Stimulated activated CD4-positive, alpha-beta T cell treated with anti-CD3 and anti-CD28 coated beads, Interleukin-12 subunit alpha, Interleukin-12 subunit beta, amount 100 ng/mL, for 4 hours (primary cell): ENCODE results near the gene PLAU.

Experiments used
- DNase-seq: peaks from one replicate; pipeline ENCODE4 v3.0.0-alpha.2; 2020

Gene PLAU

GRCh38 chr10:73910764-73911552 is at the start of gene PLAU:
Gene PLAU, plus strand, starts transcription at chr10:73911132. Its CDS starts 424 bp downstream, at chr10:73911556.
- peak; percentile 33 for DNase-seq

- no peak for DNase-seq
Measured at GRCh38 chr10:73862011-73862410, 48.9 kb upstream of the PLAU start.

- DNase-seq: no peak
Measured at GRCh38 chr10:73863039-73863817, 47.7 kb upstream of the PLAU start.

- no peak for DNase-seq
Measured at GRCh38 chr10:73864229-73864628, 46.7 kb upstream of the PLAU start.

- DNase-seq: no peak
Measured at GRCh38 chr10:73865107-73865458, 45.8 kb upstream of the PLAU start.

GRCh38 chr10:73865459-73866442 is 45.2 kb upstream of the PLAU start:
- peak; percentile 42 for DNase-seq

GRCh38 chr10:73866621-73867020 is 44.3 kb upstream of the PLAU start:
- DNase-seq: no peak

GRCh38 chr10:73867126-73867807 is 43.7 kb upstream of the PLAU start:
- DNase-seq: no peak

GRCh38 chr10:73867871-73868631 is 42.9 kb upstream of the PLAU start:
- no peak for DNase-seq

- DNase-seq: no peak
Measured at GRCh38 chr10:73868655-73869195, 42.2 kb upstream of the PLAU start.

GRCh38 chr10:73871295-73872189 is 39.4 kb upstream of the PLAU start:
- no peak for DNase-seq

GRCh38 chr10:73872190-73872710 is 38.7 kb upstream of the PLAU start:
- DNase-seq: no peak

GRCh38 chr10:73873142-73873837 is 37.6 kb upstream of the PLAU start:
- DNase-seq: no peak

GRCh38 chr10:73873838-73874215 is 37.1 kb upstream of the PLAU start:
- DNase-seq: no peak

- DNase-seq: peak; percentile 74
Measured at GRCh38 chr10:73874267-73875138, 36.4 kb upstream of the PLAU start, which contains the start of gene CAMK2G. Gene CAMK2G, minus strand, starts transcription at chr10:73874555. Its CDS starts 94 bp downstream, at chr10:73874461.

GRCh38 chr10:73875139-73875475 is 35.8 kb upstream of the PLAU start:
- DNase-seq: no peak

GRCh38 chr10:73876157-73876556 is 34.8 kb upstream of the PLAU start:
- no peak for DNase-seq

- DNase-seq: no peak
Measured at GRCh38 chr10:73876566-73876965, 34.4 kb upstream of the PLAU start.
